Hepatocyte (in vitro differentiated cells): ENCODE results near the gene HMG20A.

Experiments
- CTCF ChIP-seq: fragments of 200-600 bp; sonication (generic); IDR thresholded peaks from 2 replicates; pipeline ENCODE4 v1.5.1; 2016; ENCODE audit warnings: antibody characterized with exemption, mild to moderate bottlenecking; ENCODE audit not compliant: poor library complexity
- EZH2 ChIP-seq: fragments of 200-600 bp; sonication (generic); IDR thresholded peaks from 2 replicates; pipeline ENCODE4 v1.6.1; 2016; ENCODE audit warnings: antibody characterized with exemption, mild to moderate bottlenecking, borderline replicate concordance

DNA sequence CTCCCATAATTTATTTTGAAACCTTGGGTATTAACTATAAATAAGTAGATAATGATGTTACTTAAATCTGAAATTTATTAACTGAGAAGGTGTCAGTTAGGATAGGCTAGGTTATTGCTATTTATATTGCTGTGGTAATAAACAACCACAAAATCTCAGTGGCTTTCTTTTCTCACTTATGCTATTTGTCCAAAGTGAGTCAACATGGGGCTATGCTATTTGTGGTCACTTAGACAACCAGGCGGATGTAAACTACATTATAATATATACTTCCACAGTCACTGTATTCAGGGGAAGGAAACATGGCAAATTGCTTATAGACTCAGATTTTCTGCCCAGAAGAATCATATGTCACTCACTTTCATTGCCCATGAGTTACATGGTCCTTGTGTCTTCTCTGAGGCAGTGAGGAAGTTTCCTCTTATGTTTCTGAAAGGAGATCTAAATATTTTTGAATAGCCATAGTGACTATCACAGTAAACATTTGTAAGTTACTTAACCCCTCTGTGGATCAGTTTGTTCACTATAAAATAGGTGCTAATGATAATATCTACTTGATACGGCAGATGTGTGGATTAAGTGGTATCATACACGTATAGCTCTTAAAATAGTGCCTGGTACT, 19.8 kb downstream of the HMG20A start:
- TF ChIP-seq CTCF = no peak
- no peak for TF ChIP-seq EZH2
